HEK293 (cell line): ENCODE results near the gene PTPN11.

Source experiments
- GLIS1 ChIP-seq: fragments of 450-650 bp; formaldehyde crosslinking; IDR thresholded peaks from 2 replicates; pipeline ENCODE4 v1.5.1; 2016; ENCODE audit warnings: missing biosample characterization, missing genetic modification characterization
- KLF7 ChIP-seq: fragments of 450-650 bp; formaldehyde crosslinking; IDR thresholded peaks from 2 replicates; pipeline ENCODE4 v1.5.1; 2016; ENCODE audit warnings: missing biosample characterization, missing genetic modification characterization, borderline replicate concordance
- MZF1 ChIP-seq: fragments of 450-650 bp; formaldehyde crosslinking; IDR thresholded peaks from 2 replicates; pipeline ENCODE4 v1.5.1; 2017; ENCODE audit warnings: missing biosample characterization, missing genetic modification characterization, borderline replicate concordance
- SETDB1 ChIP-seq: IDR thresholded peaks from one replicate; pipeline ENCODE4 v1.6.1; 2017; ENCODE audit warnings: mild to moderate bottlenecking, low read length, moderate library complexity, mixed read lengths; ENCODE audit not compliant: insufficient read length
- WT1 ChIP-seq: fragments of 450-650 bp; formaldehyde crosslinking; IDR thresholded peaks from 2 replicates; pipeline ENCODE4 v1.5.1; 2016; ENCODE audit warnings: missing biosample characterization, missing genetic modification characterization
- ZBTB8A ChIP-seq: fragments of 450-650 bp; formaldehyde crosslinking; IDR thresholded peaks from 2 replicates; pipeline ENCODE4 v1.5.1; 2016; ENCODE audit warnings: missing biosample characterization, missing genetic modification characterization
- ZNF155 ChIP-seq: fragments of 450-650 bp; formaldehyde crosslinking; IDR thresholded peaks from 2 replicates; pipeline ENCODE4 v1.5.1; 2016; ENCODE audit warnings: missing biosample characterization, missing genetic modification characterization
- ZNF175 ChIP-seq: fragments of 450-650 bp; formaldehyde crosslinking; IDR thresholded peaks from 2 replicates; pipeline ENCODE4 v1.5.1; 2016; ENCODE audit warnings: missing biosample characterization, missing genetic modification characterization
- ZNF239 ChIP-seq: fragments of 450-650 bp; formaldehyde crosslinking; IDR thresholded peaks from 2 replicates; pipeline ENCODE4 v1.5.1; 2016; ENCODE audit warnings: missing biosample characterization, missing genetic modification characterization
- ZNF266 ChIP-seq: fragments of 450-650 bp; formaldehyde crosslinking; IDR thresholded peaks from 2 replicates; pipeline ENCODE4 v1.5.1; 2016; ENCODE audit warnings: missing biosample characterization, missing genetic modification characterization, low read depth
- ZNF311 ChIP-seq: fragments of 450-650 bp; formaldehyde crosslinking; IDR thresholded peaks from 2 replicates; pipeline ENCODE4 v1.5.1; 2017; ENCODE audit warnings: missing biosample characterization, missing genetic modification characterization, borderline replicate concordance
- ZNF324 ChIP-seq: fragments of 450-650 bp; formaldehyde crosslinking; IDR thresholded peaks from 2 replicates; pipeline ENCODE4 v1.5.1; 2016; ENCODE audit warnings: missing biosample characterization, missing genetic modification characterization
- ZNF37A ChIP-seq: fragments of 450-650 bp; IDR thresholded peaks from 2 replicates; pipeline ENCODE4 v1.5.1; 2018; ENCODE audit warnings: missing biosample characterization, missing genetic modification characterization
- ZNF404 ChIP-seq: fragments of 450-650 bp; formaldehyde crosslinking; IDR thresholded peaks from 2 replicates; pipeline ENCODE4 v1.5.1; 2017; ENCODE audit warnings: missing biosample characterization, missing genetic modification characterization
- ZNF510 ChIP-seq: fragments of 450-650 bp; formaldehyde crosslinking; IDR thresholded peaks from 2 replicates; pipeline ENCODE4 v1.5.1; 2018; ENCODE audit warnings: mild to moderate bottlenecking, missing genetic modification characterization, missing biosample characterization; ENCODE audit not compliant: insufficient replicate concordance
- ZNF610 ChIP-seq: fragments of 450-650 bp; formaldehyde crosslinking; IDR thresholded peaks from 2 replicates; pipeline ENCODE4 v1.5.1; 2016; ENCODE audit warnings: missing biosample characterization, missing genetic modification characterization, borderline replicate concordance
- ZNF629 ChIP-seq: fragments of 450-650 bp; formaldehyde crosslinking; IDR thresholded peaks from 2 replicates; pipeline ENCODE4 v1.5.1; 2017; ENCODE audit warnings: missing biosample characterization, missing genetic modification characterization
- ZNF776 ChIP-seq: fragments of 450-650 bp; formaldehyde crosslinking; IDR thresholded peaks from 2 replicates; pipeline ENCODE4 v1.5.0; 2017; ENCODE audit warnings: missing biosample characterization, missing genetic modification characterization, borderline replicate concordance
- ZNF791 ChIP-seq: fragments of 450-650 bp; formaldehyde crosslinking; IDR thresholded peaks from 2 replicates; pipeline ENCODE4 v1.5.1; 2016; ENCODE audit warnings: missing biosample characterization, missing genetic modification characterization
- ZNF837 ChIP-seq: fragments of 450-650 bp; formaldehyde crosslinking; IDR thresholded peaks from 2 replicates; pipeline ENCODE4 v1.5.1; 2016; ENCODE audit warnings: missing biosample characterization, missing genetic modification characterization
- ZNF843 ChIP-seq: fragments of 450-650 bp; formaldehyde crosslinking; IDR thresholded peaks from 2 replicates; pipeline ENCODE4 v1.5.1; 2016; ENCODE audit warnings: missing biosample characterization, missing genetic modification characterization
- ZSCAN30 ChIP-seq: fragments of 450-650 bp; IDR thresholded peaks from 2 replicates; pipeline ENCODE4 v1.5.1; 2018; ENCODE audit warnings: missing biosample characterization, mild to moderate bottlenecking, missing genetic modification characterization, moderate library complexity
- TF ChIP-seq, protein P1 (sequence below): fragments of 450-650 bp; formaldehyde crosslinking; IDR thresholded peaks from 2 replicates; pipeline ENCODE4 v1.5.1; 2017; ENCODE audit warnings: missing biosample characterization, missing genetic modification characterization
- TF ChIP-seq, protein P2 (sequence below): fragments of 450-650 bp; formaldehyde crosslinking; conservative IDR thresholded peaks from 2 replicates; pipeline ENCODE4 v1.5.1; 2016; ENCODE audit warnings: low read depth, missing biosample characterization, missing genetic modification characterization
- TF ChIP-seq, protein P3 (sequence below): fragments of 450-650 bp; formaldehyde crosslinking; IDR thresholded peaks from 2 replicates; pipeline ENCODE4 v1.5.1; 2016; ENCODE audit warnings: missing biosample characterization, missing genetic modification characterization
- TF ChIP-seq, protein P4 (sequence below): fragments of 450-650 bp; formaldehyde crosslinking; IDR thresholded peaks from 2 replicates; pipeline ENCODE4 v1.5.1; 2016; ENCODE audit warnings: missing biosample characterization, missing genetic modification characterization, borderline replicate concordance

The PTPN11 gene

DNA sequence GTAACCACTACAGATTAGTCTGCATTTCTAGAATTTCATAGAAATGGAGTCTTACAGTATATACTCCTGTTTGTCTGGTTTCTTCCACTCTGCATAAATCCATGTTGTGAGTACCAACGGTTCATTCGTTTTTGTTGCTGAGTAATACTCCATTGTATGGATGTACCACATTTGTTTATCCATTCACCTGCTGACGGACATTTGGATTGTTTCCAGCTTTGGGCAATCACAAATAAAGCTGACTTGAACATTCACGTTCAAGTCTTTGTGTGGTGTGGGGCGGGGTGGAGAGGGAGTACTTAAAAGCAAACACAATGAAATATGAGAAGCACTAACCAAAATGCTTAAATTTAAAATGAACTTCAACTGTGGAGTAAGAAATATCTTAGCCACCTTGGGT is 43.6 kb upstream of the PTPN11 start (continued):
- TF ChIP-seq, protein P1, sequence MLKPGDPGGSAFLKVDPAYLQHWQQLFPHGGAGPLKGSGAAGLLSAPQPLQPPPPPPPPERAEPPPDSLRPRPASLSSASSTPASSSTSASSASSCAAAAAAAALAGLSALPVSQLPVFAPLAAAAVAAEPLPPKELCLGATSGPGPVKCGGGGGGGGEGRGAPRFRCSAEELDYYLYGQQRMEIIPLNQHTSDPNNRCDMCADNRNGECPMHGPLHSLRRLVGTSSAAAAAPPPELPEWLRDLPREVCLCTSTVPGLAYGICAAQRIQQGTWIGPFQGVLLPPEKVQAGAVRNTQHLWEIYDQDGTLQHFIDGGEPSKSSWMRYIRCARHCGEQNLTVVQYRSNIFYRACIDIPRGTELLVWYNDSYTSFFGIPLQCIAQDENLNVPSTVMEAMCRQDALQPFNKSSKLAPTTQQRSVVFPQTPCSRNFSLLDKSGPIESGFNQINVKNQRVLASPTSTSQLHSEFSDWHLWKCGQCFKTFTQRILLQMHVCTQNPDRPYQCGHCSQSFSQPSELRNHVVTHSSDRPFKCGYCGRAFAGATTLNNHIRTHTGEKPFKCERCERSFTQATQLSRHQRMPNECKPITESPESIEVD (tag by site-specific recombination), result 0 out of 2 replicates have a peak, but pooled peaks have one; percentile 6
- TF ChIP-seq GLIS1 (no peak), ZNF37A (tag by site-specific recombination) (no peak), ZNF239 (tag by site-specific recombination) (no peak), ZNF175 (no peak), ZNF791 (tag by site-specific recombination) (no peak), ZSCAN30 (tag by site-specific recombination) (no peak), ZNF266 (no peak), ZNF155 (tag by site-specific recombination) (no peak), ZNF404 (tag by site-specific recombination) (no peak), ZNF843 (tag by site-specific recombination) (no peak), ZNF311 (tag by site-specific recombination) (no peak), ZNF776 (tag by site-specific recombination) (no peak), ZNF610 (tag by site-specific recombination) (peak; percentile 67; the same call in 1 of the 2 replicates), ZNF324 (tag by site-specific recombination) (no peak), ZNF510 (tag by site-specific recombination) (no peak), MZF1 (tag by site-specific recombination) (no peak), WT1 (tag by site-specific recombination) (peak; percentile 92), ZBTB8A (tag by site-specific recombination) (no peak), SETDB1 (peak; percentile 97), KLF7 (tag by site-specific recombination) (peak; percentile 82; the same call in 1 of the 2 replicates), ZNF837 (no peak), ZNF629 (tag by site-specific recombination) (no peak)
- TF ChIP-seq, protein P2, sequence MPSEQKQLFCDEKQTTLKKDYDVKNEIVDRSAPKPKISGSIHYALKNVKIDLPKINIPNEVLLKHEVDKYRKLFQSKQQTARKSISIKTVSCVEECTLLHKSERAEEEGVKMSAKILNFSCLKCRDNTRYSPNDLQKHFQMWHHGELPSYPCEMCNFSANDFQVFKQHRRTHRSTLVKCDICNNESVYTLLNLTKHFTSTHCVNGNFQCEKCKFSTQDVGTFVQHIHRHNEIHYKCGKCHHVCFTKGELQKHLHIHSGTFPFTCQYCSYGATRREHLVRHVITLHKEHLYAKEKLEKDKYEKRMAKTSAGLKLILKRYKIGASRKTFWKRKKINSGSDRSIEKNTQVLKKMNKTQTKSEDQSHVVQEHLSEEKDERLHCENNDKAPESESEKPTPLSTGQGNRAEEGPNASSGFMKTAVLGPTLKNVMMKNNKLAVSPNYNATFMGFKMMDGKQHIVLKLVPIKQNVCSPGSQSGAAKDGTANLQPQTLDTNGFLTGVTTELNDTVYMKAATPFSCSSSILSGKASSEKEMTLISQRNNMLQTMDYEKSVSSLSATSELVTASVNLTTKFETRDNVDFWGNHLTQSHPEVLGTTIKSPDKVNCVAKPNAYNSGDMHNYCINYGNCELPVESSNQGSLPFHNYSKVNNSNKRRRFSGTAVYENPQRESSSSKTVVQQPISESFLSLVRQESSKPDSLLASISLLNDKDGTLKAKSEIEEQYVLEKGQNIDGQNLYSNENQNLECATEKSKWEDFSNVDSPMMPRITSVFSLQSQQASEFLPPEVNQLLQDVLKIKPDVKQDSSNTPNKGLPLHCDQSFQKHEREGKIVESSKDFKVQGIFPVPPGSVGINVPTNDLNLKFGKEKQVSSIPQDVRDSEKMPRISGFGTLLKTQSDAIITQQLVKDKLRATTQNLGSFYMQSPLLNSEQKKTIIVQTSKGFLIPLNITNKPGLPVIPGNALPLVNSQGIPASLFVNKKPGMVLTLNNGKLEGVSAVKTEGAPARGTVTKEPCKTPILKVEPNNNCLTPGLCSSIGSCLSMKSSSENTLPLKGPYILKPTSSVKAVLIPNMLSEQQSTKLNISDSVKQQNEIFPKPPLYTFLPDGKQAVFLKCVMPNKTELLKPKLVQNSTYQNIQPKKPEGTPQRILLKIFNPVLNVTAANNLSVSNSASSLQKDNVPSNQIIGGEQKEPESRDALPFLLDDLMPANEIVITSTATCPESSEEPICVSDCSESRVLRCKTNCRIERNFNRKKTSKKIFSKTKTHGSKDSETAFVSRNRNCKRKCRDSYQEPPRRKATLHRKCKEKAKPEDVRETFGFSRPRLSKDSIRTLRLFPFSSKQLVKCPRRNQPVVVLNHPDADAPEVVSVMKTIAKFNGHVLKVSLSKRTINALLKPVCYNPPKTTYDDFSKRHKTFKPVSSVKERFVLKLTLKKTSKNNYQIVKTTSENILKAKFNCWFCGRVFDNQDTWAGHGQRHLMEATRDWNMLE, result no peak
- TF ChIP-seq, protein P3, sequence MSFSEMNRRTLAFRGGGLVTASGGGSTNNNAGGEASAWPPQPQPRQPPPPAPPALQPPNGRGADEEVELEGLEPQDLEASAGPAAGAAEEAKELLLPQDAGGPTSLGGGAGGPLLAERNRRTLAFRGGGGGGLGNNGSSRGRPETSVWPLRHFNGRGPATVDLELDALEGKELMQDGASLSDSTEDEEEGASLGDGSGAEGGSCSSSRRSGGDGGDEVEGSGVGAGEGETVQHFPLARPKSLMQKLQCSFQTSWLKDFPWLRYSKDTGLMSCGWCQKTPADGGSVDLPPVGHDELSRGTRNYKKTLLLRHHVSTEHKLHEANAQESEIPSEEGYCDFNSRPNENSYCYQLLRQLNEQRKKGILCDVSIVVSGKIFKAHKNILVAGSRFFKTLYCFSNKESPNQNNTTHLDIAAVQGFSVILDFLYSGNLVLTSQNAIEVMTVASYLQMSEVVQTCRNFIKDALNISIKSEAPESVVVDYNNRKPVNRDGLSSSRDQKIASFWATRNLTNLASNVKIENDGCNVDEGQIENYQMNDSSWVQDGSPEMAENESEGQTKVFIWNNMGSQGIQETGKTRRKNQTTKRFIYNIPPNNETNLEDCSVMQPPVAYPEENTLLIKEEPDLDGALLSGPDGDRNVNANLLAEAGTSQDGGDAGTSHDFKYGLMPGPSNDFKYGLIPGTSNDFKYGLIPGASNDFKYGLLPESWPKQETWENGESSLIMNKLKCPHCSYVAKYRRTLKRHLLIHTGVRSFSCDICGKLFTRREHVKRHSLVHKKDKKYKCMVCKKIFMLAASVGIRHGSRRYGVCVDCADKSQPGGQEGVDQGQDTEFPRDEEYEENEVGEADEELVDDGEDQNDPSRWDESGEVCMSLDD (tag by site-specific recombination), result no peak
- TF ChIP-seq, protein P4, sequence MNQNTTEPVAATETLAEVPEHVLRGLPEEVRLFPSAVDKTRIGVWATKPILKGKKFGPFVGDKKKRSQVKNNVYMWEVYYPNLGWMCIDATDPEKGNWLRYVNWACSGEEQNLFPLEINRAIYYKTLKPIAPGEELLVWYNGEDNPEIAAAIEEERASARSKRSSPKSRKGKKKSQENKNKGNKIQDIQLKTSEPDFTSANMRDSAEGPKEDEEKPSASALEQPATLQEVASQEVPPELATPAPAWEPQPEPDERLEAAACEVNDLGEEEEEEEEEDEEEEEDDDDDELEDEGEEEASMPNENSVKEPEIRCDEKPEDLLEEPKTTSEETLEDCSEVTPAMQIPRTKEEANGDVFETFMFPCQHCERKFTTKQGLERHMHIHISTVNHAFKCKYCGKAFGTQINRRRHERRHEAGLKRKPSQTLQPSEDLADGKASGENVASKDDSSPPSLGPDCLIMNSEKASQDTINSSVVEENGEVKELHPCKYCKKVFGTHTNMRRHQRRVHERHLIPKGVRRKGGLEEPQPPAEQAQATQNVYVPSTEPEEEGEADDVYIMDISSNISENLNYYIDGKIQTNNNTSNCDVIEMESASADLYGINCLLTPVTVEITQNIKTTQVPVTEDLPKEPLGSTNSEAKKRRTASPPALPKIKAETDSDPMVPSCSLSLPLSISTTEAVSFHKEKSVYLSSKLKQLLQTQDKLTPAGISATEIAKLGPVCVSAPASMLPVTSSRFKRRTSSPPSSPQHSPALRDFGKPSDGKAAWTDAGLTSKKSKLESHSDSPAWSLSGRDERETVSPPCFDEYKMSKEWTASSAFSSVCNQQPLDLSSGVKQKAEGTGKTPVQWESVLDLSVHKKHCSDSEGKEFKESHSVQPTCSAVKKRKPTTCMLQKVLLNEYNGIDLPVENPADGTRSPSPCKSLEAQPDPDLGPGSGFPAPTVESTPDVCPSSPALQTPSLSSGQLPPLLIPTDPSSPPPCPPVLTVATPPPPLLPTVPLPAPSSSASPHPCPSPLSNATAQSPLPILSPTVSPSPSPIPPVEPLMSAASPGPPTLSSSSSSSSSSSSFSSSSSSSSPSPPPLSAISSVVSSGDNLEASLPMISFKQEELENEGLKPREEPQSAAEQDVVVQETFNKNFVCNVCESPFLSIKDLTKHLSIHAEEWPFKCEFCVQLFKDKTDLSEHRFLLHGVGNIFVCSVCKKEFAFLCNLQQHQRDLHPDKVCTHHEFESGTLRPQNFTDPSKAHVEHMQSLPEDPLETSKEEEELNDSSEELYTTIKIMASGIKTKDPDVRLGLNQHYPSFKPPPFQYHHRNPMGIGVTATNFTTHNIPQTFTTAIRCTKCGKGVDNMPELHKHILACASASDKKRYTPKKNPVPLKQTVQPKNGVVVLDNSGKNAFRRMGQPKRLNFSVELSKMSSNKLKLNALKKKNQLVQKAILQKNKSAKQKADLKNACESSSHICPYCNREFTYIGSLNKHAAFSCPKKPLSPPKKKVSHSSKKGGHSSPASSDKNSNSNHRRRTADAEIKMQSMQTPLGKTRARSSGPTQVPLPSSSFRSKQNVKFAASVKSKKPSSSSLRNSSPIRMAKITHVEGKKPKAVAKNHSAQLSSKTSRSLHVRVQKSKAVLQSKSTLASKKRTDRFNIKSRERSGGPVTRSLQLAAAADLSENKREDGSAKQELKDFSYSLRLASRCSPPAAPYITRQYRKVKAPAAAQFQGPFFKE (tag by site-specific recombination), result no peak
